Measurements from ENCODE around the gene FCHSD1. TPM values are rescaled to one million over a fixed set of nuclear protein-coding genes. Genes with fewer than 3 reads are reported as not detected.

The FCHSD1 gene
- total RNA-seq, 2 donors from 2014 or later = 34.8 to 40.9 TPM

DNA sequence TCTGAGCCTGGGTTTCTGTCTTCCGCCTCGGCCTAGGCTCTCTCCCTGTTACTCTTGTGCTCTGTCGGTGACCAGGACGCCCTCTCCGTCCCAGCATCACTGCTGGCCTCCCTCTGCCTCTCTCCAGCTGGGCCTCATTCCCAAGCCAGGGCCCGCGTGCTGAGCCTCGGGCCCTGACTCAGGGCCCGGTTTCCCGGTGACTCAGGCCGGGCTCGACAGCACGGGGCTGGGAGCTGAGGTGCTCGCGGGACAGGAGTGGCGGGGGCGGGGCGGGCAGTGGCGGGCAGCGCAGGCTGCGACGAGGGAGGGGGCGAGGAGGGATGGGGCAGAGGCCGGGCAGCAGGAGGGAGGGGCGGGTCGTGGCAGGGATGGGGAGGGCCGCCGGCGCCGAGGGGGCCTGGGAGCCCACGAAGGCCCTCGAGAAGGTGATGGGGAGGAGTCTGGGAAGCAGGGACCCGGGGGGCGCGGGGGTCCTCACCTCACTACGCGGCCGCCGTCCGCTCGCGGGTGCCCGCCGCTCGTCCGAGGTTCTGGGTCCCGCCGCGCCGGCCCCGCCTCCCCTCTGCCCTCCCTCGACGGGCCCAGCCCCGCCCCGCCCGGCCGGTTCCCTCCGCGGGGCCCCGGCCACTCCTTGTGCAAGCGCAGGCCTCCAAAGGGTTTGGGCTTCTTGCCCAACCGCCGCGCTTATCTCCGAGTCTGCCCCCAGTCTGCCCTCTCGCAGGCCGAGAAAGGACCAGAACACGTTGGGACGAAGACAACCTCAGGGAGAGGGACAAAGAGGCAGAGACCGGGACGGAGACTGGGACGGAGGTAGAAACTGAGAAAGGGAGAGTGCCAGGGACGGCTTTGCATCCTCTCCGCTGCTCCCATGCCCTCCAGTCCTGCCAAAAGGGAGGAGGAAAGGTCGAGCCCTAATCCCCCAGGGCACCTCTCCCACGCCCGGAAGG is 30.8 kb upstream of the FCHSD1 start, which contains the start of gene ARAP3:
ARAP3 (minus strand) TSS at position 536 of the 947 bp plus-strand sequence. CDS start 1,744 bp downstream, outside the sequence.
- intact Hi-C loops (cut with DNase I) = no loop called here
- H3K27ac ChIP-seq = peak within 1 kb of the TSS in 3 of 4 donors; percentile 37 to 62 (median 40)
- H3K27me3 ChIP-seq = no peaks in the 10 kb centered on the region
- peak; percentile 62 to 84 (median 79) for DNase-seq
- 10 to 25% methylated on average over 23 to 61 of the region's 77 CpGs for WGBS, 2 donors
- H3K4me1 ChIP-seq = peaks cover 13% of the 10 kb centered on the region
- no peak within 1 kb of the TSS for H3K4me3 ChIP-seq
- no peak for TF ChIP-seq POLR2A (IDR thresholded peaks at IDR 0.05)
- TF ChIP-seq, protein P1, sequence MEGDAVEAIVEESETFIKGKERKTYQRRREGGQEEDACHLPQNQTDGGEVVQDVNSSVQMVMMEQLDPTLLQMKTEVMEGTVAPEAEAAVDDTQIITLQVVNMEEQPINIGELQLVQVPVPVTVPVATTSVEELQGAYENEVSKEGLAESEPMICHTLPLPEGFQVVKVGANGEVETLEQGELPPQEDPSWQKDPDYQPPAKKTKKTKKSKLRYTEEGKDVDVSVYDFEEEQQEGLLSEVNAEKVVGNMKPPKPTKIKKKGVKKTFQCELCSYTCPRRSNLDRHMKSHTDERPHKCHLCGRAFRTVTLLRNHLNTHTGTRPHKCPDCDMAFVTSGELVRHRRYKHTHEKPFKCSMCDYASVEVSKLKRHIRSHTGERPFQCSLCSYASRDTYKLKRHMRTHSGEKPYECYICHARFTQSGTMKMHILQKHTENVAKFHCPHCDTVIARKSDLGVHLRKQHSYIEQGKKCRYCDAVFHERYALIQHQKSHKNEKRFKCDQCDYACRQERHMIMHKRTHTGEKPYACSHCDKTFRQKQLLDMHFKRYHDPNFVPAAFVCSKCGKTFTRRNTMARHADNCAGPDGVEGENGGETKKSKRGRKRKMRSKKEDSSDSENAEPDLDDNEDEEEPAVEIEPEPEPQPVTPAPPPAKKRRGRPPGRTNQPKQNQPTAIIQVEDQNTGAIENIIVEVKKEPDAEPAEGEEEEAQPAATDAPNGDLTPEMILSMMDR (IDR thresholded peaks at IDR 0.05) = no peak
- H3K9me3 ChIP-seq = no peaks in the 10 kb centered on the region
- ATAC-seq = peak; percentile 84
- H3K36me3 ChIP-seq (replicated peaks in 1 of 2; ENCODE audit: insufficient read depth in 1 of 2, low read depth in 2 of 2) = no peaks in the 10 kb centered on the region

DNA sequence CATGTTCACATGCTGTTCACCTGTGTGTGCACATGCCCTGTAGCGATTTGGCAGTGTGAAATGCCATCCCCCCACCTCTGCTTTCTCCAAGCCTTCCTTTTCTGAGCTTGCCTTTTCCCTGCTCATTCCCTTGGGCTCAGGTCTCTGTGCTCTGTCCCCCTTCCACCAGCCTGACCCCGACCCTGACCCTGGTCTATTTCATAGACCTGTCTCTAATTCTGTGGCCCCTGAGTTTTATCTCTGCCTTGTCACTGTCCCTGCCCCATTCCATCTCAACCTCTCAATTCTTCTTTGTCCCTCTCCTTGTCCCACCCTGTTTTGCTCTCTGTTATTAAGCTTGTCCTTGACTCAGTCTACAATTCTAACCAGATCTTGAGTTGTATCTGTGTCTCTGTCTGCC is 30.1 kb upstream of the FCHSD1 start:
- Histone ChIP-seq H3K9me3 (no peaks in the 10 kb centered on the region), H3K27me3 (no peaks in the 10 kb centered on the region), H3K36me3 (replicated peaks in 1 of 2; ENCODE audit: insufficient read depth in 1 of 2, low read depth in 2 of 2) (no peaks in the 10 kb centered on the region), H3K4me1 (peaks cover 13% of the 10 kb centered on the region), H3K4me3 (no peak overlapping the region), H3K27ac (peak overlapping the region in 2 of 4 donors; percentile 37 to 62)
- TF ChIP-seq, protein P1 (IDR thresholded peaks at IDR 0.05) = no peak
- TF ChIP-seq POLR2A (IDR thresholded peaks at IDR 0.05) = no peak
- no peak for DNase-seq
- intact Hi-C loops (cut with DNase I) = no loop called here
- no peak for ATAC-seq
- 75 to 81% methylated on average over 2 of the region's 2 CpGs for WGBS, 2 donors

DNA sequence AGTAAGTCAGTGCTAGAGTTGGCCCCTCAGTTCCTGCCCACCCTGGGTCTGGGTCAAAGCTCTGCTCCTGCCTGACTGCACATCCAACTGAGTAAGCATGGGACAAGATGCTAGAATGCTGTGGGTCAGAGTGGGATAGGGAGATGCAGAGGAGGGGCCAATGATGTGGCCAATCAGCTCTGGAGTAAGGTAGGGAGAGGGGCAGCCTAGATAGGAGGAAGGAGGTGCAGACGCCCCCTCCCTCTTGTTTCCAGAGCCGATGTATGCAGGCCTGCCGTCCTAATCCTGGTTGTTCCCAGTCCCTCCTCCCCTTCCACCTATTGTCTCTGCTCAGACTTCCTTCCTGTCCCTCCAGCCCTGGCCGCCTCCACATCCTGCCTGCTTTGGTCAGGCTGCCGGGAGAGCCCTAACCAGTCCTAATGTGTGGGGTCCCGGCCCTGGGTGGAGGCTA is 29.6 kb upstream of the FCHSD1 start:
- Histone ChIP-seq H3K27ac (peak overlapping the region in 2 of 4 donors; percentile 37 to 62), H3K36me3 (replicated peaks in 1 of 2; ENCODE audit: insufficient read depth in 1 of 2, low read depth in 2 of 2) (no peaks in the 10 kb centered on the region), H3K4me1 (peaks cover 13% of the 10 kb centered on the region), H3K27me3 (no peaks in the 10 kb centered on the region), H3K9me3 (no peaks in the 10 kb centered on the region), H3K4me3 (no peak overlapping the region)
- TF ChIP-seq POLR2A (IDR thresholded peaks at IDR 0.05) = peak in 1 of 3 donors; percentile 26
- TF ChIP-seq, protein P1 (IDR thresholded peaks at IDR 0.05) = no peak
- intact Hi-C loops (cut with DNase I) = no loop called here
- peak; percentile 15 for ATAC-seq
- 76 to 79% methylated on average over 6 of the region's 6 CpGs for WGBS, 2 donors
- no peak for DNase-seq

DNA sequence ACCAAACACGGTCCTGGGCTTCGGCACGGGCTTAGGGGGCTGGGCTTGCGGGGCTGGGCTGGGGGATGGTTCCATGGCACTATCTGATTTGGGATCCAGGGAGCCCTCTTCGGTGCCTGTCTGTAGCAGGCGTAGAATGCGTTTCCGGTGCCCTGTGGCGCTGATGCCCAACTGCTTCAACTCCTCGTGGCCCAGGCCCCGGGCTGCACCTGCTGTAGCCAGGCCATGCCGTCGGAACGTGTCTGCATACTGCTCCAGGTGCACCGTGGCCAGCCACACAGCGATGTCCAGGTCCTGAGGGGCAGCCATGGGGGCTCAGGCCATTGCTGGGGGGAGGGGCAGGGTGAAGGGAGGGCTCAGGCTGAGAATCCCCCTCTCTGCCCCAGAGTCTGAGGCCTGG is 29.0 kb upstream of the FCHSD1 start:
- intact Hi-C loops (cut with DNase I) = no loop called here
- ATAC-seq (no peak), DNase-seq (no peak)
- no peak overlapping the region for H3K27ac ChIP-seq
- TF ChIP-seq, protein P1 (IDR thresholded peaks at IDR 0.05) = no peak
- TF ChIP-seq POLR2A (IDR thresholded peaks at IDR 0.05) = no peak
- peaks cover 13% of the 10 kb centered on the region for H3K4me1 ChIP-seq
- no peaks in the 10 kb centered on the region for H3K36me3 ChIP-seq (replicated peaks in 1 of 2; ENCODE audit: insufficient read depth in 1 of 2, low read depth in 2 of 2)
- H3K27me3 ChIP-seq = no peaks in the 10 kb centered on the region
- no peaks in the 10 kb centered on the region for H3K9me3 ChIP-seq
- WGBS, 2 donors = 85% methylated on average over 4 to 16 of the region's 16 CpGs
- no peak overlapping the region for H3K4me3 ChIP-seq
